Stimulated activated CD8-positive, alpha-beta memory T cell treated with anti-CD3 and anti-CD28 coated beads, Interleukin-12 subunit alpha, Interleukin-12 subunit beta, amount 100 ng/mL, for 4 hours (primary cell): ENCODE data around the gene JUND.

Experiments used
- DNase-seq: peaks from one replicate; pipeline ENCODE4 v3.0.0-alpha.2; 2020; ENCODE audit warnings: low read depth

JUND gene

GRCh38 chr19:18289471-18290301 lies 8.3 kb upstream of the JUND start:
- no peak for DNase-seq

DNA sequence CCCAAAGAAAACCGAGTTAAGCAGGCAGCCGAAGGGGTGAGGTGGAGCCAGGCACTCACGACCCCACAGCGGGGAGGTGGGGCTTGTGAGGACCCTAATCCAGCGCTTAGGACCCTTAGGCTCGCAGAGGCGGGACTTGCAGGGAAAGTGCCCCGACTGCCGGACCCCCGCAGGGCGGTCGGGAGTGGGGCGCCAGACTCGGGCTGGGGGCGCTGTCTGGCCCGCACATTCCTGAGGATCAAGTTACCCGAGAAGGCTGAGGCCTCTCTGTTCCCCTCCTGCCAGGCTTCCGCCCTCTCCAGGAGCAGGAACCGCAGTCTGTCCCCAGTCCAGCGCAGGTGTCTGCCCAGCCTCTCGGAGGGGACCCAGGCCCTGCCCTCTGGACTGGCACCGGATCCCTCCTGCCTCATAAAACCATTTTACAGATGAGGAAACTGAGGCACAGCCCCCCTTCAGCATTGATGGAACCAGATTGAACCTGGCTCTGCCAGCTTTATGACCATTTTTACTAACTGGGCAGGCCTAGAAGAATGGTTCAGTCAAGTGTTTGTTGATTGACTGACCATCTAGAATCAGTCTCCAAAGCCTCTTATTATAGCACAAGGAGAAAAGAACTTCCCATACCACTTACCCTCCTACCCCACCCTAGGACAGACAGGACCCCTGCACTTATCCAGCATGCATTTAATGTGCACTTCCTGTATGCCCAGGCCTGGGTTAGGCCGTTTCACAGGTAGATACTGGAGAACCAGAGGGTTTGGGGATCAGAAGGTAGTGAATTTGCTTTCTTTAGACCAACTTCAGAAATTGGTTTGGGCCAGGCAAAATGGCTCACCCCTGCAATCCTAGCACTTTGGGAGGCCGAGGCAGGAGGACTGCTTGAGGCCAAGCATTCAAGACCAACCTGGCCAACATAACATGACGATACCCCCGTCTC lies 6.7 kb upstream of the JUND start:
- no peak for DNase-seq

DNA sequence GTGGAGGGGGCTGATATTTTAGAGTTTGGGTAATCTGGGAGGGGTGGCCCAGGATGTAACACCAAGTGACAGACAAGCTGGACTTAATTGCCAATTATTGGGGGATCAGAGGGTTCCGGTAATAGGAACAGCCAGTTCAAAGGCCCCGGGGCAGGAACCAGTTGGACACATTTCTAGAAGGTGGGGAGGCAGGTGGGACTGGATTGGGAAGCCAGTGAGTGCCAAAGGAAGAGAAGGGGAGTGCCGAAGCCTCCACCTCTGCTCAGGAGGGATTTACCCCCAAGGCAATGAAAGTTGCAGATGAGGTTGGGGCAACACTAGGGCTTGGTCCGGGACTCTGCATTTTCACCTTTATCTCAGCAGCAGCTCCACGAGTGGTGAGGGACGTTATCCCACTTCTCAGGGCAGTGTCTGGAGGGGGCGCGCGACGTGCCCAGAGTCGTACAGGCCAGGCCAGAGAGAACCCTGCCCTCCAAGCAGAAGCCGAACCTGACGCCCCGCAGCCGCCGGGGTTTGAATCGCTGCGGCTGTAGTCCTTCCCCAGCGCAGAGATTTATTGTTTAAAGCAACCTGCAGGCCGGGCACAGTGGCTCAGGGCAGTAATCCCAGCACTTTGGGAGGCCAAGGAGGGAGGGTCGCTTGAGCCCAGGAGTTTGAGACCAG lies 5.7 kb upstream of the JUND start:
- no peak for DNase-seq

GRCh38 chr19:18284712-18285360 lies 3.4 kb upstream of the JUND start:
- DNase-seq = no peak

DNA sequence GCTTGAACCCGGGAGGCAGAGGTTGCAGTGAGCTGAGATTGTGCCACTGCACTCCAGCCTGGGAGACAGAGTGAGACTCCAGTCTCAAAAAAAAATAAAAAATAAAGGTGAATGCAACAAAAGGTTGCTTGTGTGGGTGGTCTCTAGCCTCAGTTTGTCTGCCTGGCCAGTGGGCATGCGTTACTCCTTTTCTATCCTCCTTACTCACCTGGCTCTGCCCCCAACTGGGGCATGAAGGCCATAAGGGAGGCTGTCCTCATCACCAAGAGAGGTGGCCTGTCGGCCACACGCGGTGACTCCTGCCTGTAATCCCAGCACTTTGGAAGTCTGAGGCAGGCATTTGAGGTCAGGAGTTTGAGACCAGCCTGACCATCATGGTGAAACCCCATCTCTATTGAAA lies 1.9 kb upstream of the JUND start:
- no peak for DNase-seq

GRCh38 chr19:18282788-18283141 lies 1.3 kb upstream of the JUND start:
- DNase-seq = no peak

DNA sequence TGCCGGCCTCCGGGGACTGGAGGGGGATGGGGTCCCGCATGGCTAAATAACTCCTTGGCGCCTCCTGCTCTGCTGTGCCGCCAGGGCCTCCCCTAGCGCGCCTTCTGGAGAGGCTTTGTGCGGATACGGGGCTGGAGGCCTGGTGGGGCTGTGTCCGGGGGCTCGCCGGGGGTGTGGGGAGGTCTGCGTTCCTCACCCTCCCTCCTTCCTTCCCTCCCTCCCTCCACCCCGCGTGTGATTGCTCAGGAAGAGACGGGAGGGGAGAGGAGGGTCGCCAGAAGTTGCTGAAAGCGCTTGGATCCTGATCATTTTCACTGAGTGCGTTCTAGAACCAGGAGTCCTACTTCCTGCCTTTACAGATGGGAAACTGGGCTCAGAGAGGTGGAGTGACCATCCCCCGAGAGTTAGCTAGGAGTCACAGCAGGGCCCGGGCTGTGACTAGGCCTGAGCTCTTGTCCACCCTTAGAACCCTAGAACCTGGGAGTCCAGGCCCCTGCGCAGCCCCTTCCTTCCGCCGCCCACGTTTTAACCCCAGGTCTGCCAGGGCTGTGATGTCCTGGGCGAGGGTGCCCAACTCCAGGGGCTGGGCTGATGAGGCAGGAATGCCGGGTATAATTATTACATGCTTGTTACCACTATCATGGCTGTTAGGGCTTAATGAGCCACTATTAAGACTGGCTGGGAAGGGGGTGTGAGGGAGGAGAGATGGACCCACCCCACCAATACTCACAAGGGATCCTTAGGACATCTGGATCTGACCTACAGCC lies 782 bp upstream of the JUND start:
- no peak for DNase-seq

GRCh38 chr19:18280247-18281081 lies 958 bp downstream of the JUND start:
- peak; percentile 72 for DNase-seq

- peak; percentile 84 for DNase-seq
Measured at GRCh38 chr19:18279516-18280246, 1.7 kb downstream of the JUND start.

GRCh38 chr19:18279266-18279515 lies 2.2 kb downstream of the JUND start:
- DNase-seq = no peak

DNA sequence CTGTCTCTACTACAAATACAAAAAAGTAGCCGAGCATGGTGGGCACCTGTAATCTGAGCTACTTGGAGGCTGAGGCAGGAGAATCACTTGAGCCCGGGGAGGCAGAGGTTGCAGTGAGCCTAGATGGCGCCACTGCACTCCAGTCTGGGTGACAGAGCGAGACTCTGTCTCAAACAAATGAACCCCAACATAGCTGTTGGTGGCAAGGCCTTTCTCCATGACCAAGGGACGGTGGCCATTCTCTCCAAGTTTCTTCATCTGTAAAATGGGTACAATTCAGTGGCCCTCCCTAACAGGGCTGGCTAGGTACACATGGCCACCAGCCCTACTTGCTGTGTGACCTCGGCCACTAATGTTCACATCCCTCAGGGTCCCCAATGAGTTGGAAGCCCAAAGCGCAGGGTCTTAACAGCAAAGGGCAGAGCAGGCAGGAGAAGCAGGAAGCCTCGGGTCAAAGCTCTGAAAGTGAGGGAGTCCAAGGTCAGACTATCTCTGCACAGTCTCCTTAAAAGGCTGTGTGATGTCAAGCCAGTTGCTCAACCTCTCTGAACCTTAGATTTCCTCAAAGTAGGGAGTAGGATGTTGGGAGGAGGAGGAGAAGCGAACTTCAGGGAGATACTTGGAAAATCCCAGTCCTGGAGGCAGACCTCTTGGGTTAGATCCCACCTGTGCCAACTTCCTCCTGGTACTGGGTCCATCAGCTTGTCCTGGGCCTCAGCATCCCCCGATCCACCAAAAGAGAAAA lies 2.7 kb downstream of the JUND start:
- no peak for DNase-seq

DNA sequence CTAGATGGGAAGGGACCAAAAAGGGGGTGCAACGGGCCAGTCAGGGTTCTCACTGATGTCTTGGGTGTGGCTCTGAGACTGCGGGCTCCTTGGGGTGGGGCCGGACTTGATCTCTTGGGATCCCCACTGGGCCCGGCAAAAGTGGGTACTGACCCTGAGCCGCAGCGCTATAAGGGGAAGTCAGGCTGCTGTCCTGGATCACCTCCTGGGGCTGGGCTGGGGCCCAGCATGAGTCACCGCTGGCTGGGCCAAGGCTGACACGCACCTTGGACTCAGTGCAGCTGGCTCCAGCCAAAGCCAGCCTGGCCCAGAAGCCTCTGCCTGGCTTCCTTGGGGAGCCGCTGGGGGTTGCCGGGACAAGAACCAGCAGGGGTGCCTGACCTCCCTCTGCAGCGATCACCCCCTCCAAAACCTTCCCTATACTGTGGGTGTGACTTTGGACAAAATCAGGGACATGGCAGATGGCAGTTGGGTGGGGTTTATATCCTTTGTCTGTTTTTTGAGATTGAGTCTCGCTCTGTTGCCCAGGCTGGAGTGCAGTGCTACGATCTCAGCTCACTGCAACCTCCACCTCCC lies 6.6 kb downstream of the JUND start:
- DNase-seq = no peak

DNA sequence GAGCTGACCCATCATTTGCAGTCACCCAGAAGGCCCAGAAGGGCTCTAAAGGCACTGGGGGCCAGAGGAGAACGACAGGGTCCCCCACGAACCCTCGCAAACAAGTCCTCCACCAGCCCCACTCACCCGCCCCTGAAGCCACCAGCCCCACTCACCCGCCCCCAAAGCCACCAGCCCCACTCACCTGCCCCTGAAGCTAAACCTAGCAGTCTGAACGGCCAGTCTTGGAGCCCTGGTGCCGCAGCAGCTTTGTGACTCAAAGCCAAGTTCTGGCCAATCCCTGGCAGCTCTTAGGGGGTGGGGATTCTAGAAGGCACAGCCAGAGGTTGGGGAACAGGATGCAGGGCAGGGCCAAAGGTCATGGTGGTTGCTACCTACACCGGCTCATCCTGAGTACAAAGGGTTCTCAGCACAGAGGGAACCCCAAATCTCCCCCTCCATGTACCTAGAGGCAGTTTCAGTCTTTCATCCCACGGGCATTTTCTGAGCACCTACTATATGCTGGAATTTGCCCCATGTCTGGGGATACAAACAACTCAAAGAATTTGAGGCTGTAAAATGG lies 7.1 kb downstream of the JUND start, which contains the start of gene IQCN:
IQCN (minus strand) TSS at position 234 of the 562 bp plus-strand sequence. CDS start 4,974 bp downstream, outside the sequence.
- no peak for DNase-seq

DNA sequence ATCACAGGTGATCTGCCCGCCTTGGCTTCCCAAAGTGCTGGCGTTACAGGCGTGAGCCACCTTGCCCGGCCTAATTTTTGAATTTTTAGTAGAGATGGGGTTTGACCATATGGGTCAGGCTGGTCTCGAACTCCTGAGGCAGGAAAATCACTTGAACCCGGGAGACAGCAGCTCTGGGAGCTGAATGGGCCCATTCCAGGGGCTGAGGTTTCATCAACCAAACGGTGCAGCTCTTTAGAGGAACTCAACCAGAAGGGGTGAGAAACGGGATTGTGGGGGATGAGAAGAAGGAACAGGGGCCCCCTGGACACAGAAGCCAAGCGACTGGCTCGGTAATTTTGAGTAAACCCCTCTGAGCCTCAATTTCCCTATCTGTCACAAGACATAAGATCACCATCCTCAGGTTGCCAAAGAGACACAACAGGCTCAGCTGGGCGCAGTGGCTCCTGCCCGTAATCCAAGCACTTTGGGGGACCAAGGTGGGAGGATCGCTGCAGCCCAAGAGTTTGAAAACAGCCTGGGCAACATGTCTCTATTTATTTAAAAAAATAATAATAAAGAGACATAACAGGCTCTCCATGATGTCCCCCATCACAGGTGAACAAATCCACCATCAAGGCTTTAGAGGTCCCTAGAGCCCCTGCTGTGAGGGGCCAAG lies 7.7 kb downstream of the JUND start:
- no peak for DNase-seq

- DNase-seq = no peak
Measured at GRCh38 chr19:18271433-18271841, 10.0 kb downstream of the JUND start.

DNA sequence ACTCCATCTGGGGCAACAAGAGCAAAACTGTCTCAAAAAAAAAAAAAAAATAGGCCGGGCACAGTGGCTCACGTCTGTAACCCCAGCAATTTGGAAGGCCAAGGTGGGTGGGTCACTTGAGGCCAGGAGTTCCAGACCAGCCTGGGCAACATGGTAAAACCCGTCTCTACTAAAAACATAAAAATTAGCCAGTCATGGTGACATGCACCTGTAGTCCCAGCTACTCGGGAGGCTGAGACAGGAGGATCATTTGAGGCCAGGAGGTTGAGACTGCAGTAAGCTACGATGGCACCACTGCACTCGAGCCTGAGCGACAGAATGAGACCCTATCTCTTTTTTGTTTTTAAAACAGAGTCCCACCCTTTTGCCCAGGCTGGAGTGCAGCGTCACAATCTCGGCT lies 11.1 kb downstream of the JUND start:
- DNase-seq = no peak

- DNase-seq = no peak
Measured at GRCh38 chr19:18269070-18269723, 12.2 kb downstream of the JUND start.
